GM20000 (cell line): ENCODE results near the gene OOSP4B.
"Not testable (repeated sequence)": the region's sequence is repeated elsewhere in the genome, so short reads cannot be mapped to it uniquely, and the experiment has no call there.

ENCODE experiments used
- DNase-seq: peaks from one replicate; pipeline ENCODE4 v3.0.0; 2012; ENCODE audit warnings: low spot score
- CTCF ChIP-seq: IDR thresholded peaks from 2 replicates; pipeline ENCODE4 v1.5.1; 2012; ENCODE audit warnings: mild to moderate bottlenecking, control low read depth; ENCODE audit errors: extremely low read depth, missing control alignments

The OOSP4B gene

GRCh38 chr11:59990421-59990820 lies 26.6 kb upstream of the OOSP4B start:
- TF ChIP-seq CTCF = no peak
- DNase-seq = no peak

- no peak for TF ChIP-seq CTCF
- DNase-seq = no peak
Observed at GRCh38 chr11:59992425-59992824, 24.6 kb upstream of the OOSP4B start.

GRCh38 chr11:59997800-59998199 lies 19.2 kb upstream of the OOSP4B start:
- TF ChIP-seq CTCF = no peak
- DNase-seq = no peak

GRCh38 chr11:59999691-60000090 lies 17.3 kb upstream of the OOSP4B start:
- TF ChIP-seq CTCF = no peak
- no peak for DNase-seq

GRCh38 chr11:60003729-60004128 lies 13.3 kb upstream of the OOSP4B start:
- no peak for TF ChIP-seq CTCF
- DNase-seq = no peak

GRCh38 chr11:60005360-60005759 lies 11.6 kb upstream of the OOSP4B start:
- no peak for DNase-seq
- TF ChIP-seq CTCF = no peak

- TF ChIP-seq CTCF = no peak
- no peak for DNase-seq
Observed at GRCh38 chr11:60018058-60018457, 1.1 kb downstream of the OOSP4B start.

- not testable (repeated sequence) for DNase-seq
Observed at GRCh38 chr11:60020376-60020775, 3.4 kb downstream of the OOSP4B start.
